RWPE2 (cell line): ENCODE data around the gene SV2B.
A peak's percentile ranks its signal among the peaks of the same experiment; 100 is the strongest.

ENCODE experiments used
- ATAC-seq: fragments of 200-7000 bp; cut with Tn5 transposase; 3 replicates; pipeline ENCODE4 v1.9.1; 2021; ENCODE audit warnings: low read depth
- DNase-seq: peaks from one replicate; pipeline ENCODE4 v3.0.0-alpha.2; 2020; ENCODE audit warnings: low spot score
- H3K27ac ChIP-seq: fragments of 450-650 bp; 2 replicates; pipeline ENCODE4 v1.5.1; 2017; ENCODE audit warnings: mild to moderate bottlenecking; ENCODE audit not compliant: poor library complexity, severe bottlenecking
- H3K27me3 ChIP-seq: fragments of 250-450 bp; sonication (Bioruptor Pico); 2 replicates; pipeline ENCODE4 v1.5.1; 2021; ENCODE audit warnings: mild to moderate bottlenecking, moderate library complexity; ENCODE audit not compliant: insufficient read depth, poor library complexity, severe bottlenecking
- H3K36me3 ChIP-seq: fragments of 250-450 bp; sonication (Bioruptor Pico); 2 replicates; pipeline ENCODE4 v1.5.1; 2020; ENCODE audit warnings: low read depth, mild to moderate bottlenecking, moderate library complexity
- H3K4me1 ChIP-seq: fragments of 250-450 bp; sonication (Bioruptor Pico); 2 replicates; pipeline ENCODE4 v1.5.1; 2021; ENCODE audit warnings: mild to moderate bottlenecking, moderate library complexity; ENCODE audit not compliant: insufficient read depth, poor library complexity, severe bottlenecking
- H3K4me3 ChIP-seq: fragments of 250-450 bp; sonication (Bioruptor Pico); 2 replicates; pipeline ENCODE4 v1.5.1; 2021; ENCODE audit warnings: mild to moderate bottlenecking, moderate library complexity; ENCODE audit not compliant: severe bottlenecking
- H3K9me3 ChIP-seq: fragments of 250-450 bp; sonication (Bioruptor Pico); 2 replicates; pipeline ENCODE4 v1.5.1; 2021; ENCODE audit warnings: mild to moderate bottlenecking, moderate library complexity; ENCODE audit not compliant: severe bottlenecking
- CTCF ChIP-seq: fragments of 450-650 bp; IDR thresholded peaks from one replicate; pipeline ENCODE4 v1.5.1; 2017; ENCODE audit warnings: mild to moderate bottlenecking, moderate library complexity; ENCODE audit not compliant: poor library complexity, severe bottlenecking

Gene SV2B

DNA sequence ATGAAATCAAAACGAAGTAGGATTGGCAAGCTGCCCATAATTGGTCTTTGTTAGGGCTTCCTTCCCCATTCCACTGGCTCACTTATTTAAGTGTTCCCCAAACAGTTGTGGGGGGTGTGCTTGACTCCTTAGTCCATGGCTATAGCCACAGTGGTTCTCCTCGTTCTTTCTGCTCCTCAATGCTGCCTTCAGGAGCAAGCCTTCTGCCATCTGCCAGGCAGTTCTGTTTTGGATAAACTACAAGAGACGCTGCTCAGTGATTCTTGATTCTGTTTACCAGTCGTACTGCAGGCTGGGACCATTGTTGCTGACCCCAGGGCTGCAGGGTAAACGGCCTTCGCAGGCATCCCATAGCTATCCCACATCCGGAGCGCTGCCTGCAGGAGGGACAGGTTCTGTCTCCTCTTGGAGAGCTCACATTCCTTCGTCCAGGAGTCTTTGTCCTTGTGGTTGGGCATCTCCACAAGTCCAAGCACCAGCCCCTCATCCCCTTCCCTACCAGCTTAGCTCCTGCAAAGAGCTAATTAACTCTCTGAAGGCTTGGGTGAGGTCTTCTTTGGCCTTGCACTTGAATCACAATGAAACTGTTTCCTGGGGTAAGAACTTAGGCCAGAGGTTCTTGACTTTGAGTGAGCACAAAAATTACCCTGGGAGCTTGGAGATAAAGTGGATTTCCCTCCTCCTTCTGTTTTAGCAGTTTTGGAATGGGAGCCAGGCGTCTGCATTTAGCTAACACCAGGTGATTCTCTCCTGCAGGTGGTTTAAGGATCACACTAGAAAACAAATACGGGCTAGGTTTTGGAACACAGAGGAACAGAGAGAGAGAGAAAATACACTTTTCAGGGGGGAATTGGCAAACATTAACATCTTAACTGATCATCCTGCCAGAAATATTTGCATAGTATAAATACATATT, 114.9 kb downstream of the SV2B start:
- no peak overlapping the region for H3K27ac ChIP-seq
- no peaks in the 10 kb centered on the region for H3K9me3 ChIP-seq
- ATAC-seq, result peak; percentile 31; the same call in 1 of the 3 replicates
- H3K4me1 ChIP-seq, result no peaks in the 10 kb centered on the region
- H3K4me3 ChIP-seq, result no peak overlapping the region
- no peaks in the 10 kb centered on the region for H3K36me3 ChIP-seq
- no peak for TF ChIP-seq CTCF
- H3K27me3 ChIP-seq, result peaks cover 27% of the 10 kb centered on the region
- no peak for DNase-seq

- H3K9me3 ChIP-seq, result no peaks in the 10 kb centered on the region
- H3K4me3 ChIP-seq, result no peak overlapping the region
- H3K36me3 ChIP-seq, result no peaks in the 10 kb centered on the region
- H3K4me1 ChIP-seq, result no peaks in the 10 kb centered on the region
- H3K27me3 ChIP-seq, result peaks cover 26% of the 10 kb centered on the region
- TF ChIP-seq CTCF, result no peak
- DNase-seq, result no peak
- no peak overlapping the region for H3K27ac ChIP-seq
- ATAC-seq, result no peak
These were observed 115.9 kb downstream of the SV2B start for GRCh38 chr15:91216000-91216399.

- no peak for DNase-seq
- H3K36me3 ChIP-seq, result no peaks in the 10 kb centered on the region
- peaks cover 23% of the 10 kb centered on the region for H3K27me3 ChIP-seq
- no peak for TF ChIP-seq CTCF
- no peaks in the 10 kb centered on the region for H3K4me1 ChIP-seq
- H3K9me3 ChIP-seq, result no peaks in the 10 kb centered on the region
- no peak overlapping the region for H3K4me3 ChIP-seq
- no peak overlapping the region for H3K27ac ChIP-seq
- ATAC-seq, result no peak
These were observed 119.1 kb downstream of the SV2B start for GRCh38 chr15:91219206-91219605.

DNA sequence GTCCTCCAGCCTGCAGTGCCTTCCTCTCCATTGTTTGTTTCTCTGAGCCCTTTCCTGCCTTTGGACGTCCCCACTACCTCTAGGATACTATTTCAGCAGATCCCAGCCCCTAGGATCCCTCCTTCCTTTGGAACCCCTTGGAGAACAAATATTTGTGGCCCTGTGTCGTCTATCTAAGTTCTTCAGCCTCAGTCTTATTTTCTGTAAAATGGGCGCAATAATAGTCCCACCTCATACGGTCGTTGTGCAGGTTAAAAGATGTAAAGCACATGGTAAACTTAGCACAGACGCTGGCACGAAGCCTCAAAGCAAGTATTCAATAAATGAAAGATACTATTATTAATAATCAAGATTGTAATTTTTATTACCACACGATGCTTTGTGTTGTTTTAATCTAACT, 122.0 kb downstream of the SV2B start:
- DNase-seq (no peak), ATAC-seq (no peak)
- no peaks in the 10 kb centered on the region for H3K4me1 ChIP-seq
- H3K36me3 ChIP-seq, result no peaks in the 10 kb centered on the region
- no peak overlapping the region for H3K27ac ChIP-seq
- peaks cover 14% of the 10 kb centered on the region for H3K27me3 ChIP-seq
- TF ChIP-seq CTCF, result no peak
- H3K9me3 ChIP-seq, result no peaks in the 10 kb centered on the region
- H3K4me3 ChIP-seq, result no peak overlapping the region

- no peak for TF ChIP-seq CTCF
- Histone ChIP-seq H3K36me3 (no peaks in the 10 kb centered on the region), H3K4me1 (no peaks in the 10 kb centered on the region), H3K27ac (no peak overlapping the region), H3K4me3 (no peak overlapping the region), H3K27me3 (peaks cover 14% of the 10 kb centered on the region), H3K9me3 (no peaks in the 10 kb centered on the region)
- DNase-seq, result no peak
- ATAC-seq, result no peak
These were observed 123.8 kb downstream of the SV2B start for GRCh38 chr15:91223863-91224262.
